ENCODE data around the gene WNT3. TPM values are rescaled to one million over a fixed set of nuclear protein-coding genes. Genes with fewer than 3 reads are reported as not detected.
A peak's percentile ranks its signal among the peaks of the same experiment; 100 is the strongest.

The WNT3 gene, protein sequence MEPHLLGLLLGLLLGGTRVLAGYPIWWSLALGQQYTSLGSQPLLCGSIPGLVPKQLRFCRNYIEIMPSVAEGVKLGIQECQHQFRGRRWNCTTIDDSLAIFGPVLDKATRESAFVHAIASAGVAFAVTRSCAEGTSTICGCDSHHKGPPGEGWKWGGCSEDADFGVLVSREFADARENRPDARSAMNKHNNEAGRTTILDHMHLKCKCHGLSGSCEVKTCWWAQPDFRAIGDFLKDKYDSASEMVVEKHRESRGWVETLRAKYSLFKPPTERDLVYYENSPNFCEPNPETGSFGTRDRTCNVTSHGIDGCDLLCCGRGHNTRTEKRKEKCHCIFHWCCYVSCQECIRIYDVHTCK
- total RNA-seq, result 0.88 and 1.1 TPM in 2 replicates

DNA sequence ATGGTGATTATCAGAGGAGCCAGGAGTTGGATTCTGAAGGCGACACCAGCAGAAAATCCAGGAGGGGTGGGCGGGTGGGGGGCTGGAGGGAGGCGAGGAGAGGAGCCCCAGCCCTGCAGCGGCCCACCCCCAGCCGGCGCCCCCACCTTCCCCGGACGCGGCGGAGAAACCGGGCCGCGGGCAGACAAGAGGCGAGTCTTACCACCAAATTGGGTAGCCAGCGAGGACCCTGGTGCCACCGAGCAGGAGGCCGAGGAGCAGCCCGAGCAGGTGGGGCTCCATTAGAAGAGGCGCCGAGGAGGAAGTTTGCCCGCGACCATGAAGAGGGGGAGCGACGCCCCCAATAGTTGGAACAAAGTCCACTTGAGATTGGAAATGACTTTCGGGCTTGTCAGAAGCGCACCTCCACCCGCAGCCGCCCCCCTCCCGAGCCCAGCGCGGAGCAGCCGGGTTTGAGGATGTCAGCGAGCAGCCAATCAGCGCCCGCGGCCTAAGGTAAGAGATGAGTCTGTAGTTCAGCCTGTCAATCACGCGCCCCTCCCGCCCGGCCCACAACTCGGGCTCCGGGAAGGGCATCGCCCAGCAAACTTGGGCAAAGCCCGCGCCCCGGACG is at the start of gene WNT3:
WNT3 (minus strand) TSS at position 377 of the 613 bp plus-strand sequence; CDS start at position 282, 95 bp downstream.
- Histone ChIP-seq H3K36me3 (ENCODE audit: insufficient read depth, low read length) (no peaks in the 10 kb centered on the region), H3K4me2 (ENCODE audit: insufficient read depth, low read length) (peak within 1 kb of the TSS; percentile 57), H2AFZ (ENCODE audit: low read length) (no peak within 1 kb of the TSS), H4K20me1 (ENCODE audit: insufficient read depth, low read length) (no peaks in the 10 kb centered on the region), H3K79me2 (ENCODE audit: insufficient read depth, low read length) (no peaks in the 10 kb centered on the region), H3K27me3 (ENCODE audit: insufficient read depth, low read length) (peaks cover 79% of the 10 kb centered on the region), H3K4me1 (ENCODE audit: insufficient read depth, low read length) (peaks cover 5% of the 10 kb centered on the region), H3K27ac (ENCODE audit: low read depth, low read length) (no peak within 1 kb of the TSS), H3K4me3 (ENCODE audit: insufficient read depth, low read length) (peak within 1 kb of the TSS; percentile 37), H3K9me3 (ENCODE audit: low read depth, low read length) (no peaks in the 10 kb centered on the region)
- TF ChIP-seq, protein P1, sequence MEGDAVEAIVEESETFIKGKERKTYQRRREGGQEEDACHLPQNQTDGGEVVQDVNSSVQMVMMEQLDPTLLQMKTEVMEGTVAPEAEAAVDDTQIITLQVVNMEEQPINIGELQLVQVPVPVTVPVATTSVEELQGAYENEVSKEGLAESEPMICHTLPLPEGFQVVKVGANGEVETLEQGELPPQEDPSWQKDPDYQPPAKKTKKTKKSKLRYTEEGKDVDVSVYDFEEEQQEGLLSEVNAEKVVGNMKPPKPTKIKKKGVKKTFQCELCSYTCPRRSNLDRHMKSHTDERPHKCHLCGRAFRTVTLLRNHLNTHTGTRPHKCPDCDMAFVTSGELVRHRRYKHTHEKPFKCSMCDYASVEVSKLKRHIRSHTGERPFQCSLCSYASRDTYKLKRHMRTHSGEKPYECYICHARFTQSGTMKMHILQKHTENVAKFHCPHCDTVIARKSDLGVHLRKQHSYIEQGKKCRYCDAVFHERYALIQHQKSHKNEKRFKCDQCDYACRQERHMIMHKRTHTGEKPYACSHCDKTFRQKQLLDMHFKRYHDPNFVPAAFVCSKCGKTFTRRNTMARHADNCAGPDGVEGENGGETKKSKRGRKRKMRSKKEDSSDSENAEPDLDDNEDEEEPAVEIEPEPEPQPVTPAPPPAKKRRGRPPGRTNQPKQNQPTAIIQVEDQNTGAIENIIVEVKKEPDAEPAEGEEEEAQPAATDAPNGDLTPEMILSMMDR (IDR thresholded peaks at IDR 0.05; ENCODE audit: extremely low read depth, low read depth, low read length), result no peak
- peak; percentile 91 for DNase-seq (ENCODE audit: insufficient read length, low spot score, missing footprints)

DNA sequence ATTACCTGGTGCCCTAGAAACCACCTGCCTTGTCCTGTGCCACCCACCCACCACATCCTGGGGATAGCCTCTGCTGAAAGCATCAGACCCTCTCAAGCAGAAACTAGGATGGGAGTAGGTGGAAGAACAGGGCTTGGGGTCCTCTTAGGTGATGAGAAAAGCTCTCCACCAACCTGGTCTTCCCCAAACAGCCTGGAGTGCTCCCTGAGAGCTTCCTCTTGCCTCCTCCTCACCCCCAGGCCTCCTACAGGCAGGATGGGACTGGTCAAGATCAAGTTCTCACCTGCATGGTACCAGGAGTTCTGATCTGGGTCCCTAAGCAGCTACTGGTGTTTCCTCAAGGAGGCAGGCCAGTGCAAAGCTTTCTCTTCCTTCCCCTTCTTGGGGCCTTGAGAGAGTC is 48.3 kb upstream of the WNT3 start:
- no peaks in the 10 kb centered on the region for H3K9me3 ChIP-seq (ENCODE audit: low read depth, low read length)
- no peaks in the 10 kb centered on the region for H3K4me1 ChIP-seq (ENCODE audit: insufficient read depth, low read length)
- no peaks in the 10 kb centered on the region for H4K20me1 ChIP-seq (ENCODE audit: insufficient read depth, low read length)
- peak; percentile 66 for DNase-seq (ENCODE audit: insufficient read length, low spot score, missing footprints)
- H3K27me3 ChIP-seq (ENCODE audit: insufficient read depth, low read length), result peaks cover 5% of the 10 kb centered on the region
- H3K79me2 ChIP-seq (ENCODE audit: insufficient read depth, low read length), result no peaks in the 10 kb centered on the region
- H3K36me3 ChIP-seq (ENCODE audit: insufficient read depth, low read length), result no peaks in the 10 kb centered on the region
- no peak overlapping the region for H3K4me2 ChIP-seq (ENCODE audit: insufficient read depth, low read length)
- no peak overlapping the region for H2AFZ ChIP-seq (ENCODE audit: low read length)
- TF ChIP-seq, protein P1 (IDR thresholded peaks at IDR 0.05; ENCODE audit: extremely low read depth, low read depth, low read length), result no peak
- no peak overlapping the region for H3K4me3 ChIP-seq (ENCODE audit: insufficient read depth, low read length)
- no peak overlapping the region for H3K27ac ChIP-seq (ENCODE audit: low read depth, low read length)

DNA sequence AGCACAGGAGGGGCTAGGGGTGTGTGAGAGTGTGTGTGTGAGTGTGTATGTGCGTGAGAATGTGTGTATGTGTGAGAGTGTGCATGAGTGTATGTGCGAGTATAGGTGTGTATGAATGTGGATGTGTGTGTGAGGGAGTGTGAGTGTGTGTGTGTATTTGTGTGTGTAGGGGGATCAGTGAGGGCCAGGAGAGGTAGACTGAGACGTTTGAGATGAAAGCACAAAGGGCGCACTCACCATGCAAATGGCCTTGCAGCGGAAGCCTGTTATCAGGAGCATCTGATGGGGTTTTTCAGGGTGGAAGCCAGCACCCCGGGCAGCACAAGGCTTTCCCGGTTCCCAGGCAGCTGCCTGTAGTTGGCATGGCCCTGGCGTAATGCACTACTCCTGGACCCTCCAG is 47.8 kb upstream of the WNT3 start:
- H3K4me3 ChIP-seq (ENCODE audit: insufficient read depth, low read length), result no peak overlapping the region
- H3K4me2 ChIP-seq (ENCODE audit: insufficient read depth, low read length), result no peak overlapping the region
- H3K36me3 ChIP-seq (ENCODE audit: insufficient read depth, low read length), result no peaks in the 10 kb centered on the region
- H3K9me3 ChIP-seq (ENCODE audit: low read depth, low read length), result no peaks in the 10 kb centered on the region
- no peaks in the 10 kb centered on the region for H3K79me2 ChIP-seq (ENCODE audit: insufficient read depth, low read length)
- no peaks in the 10 kb centered on the region for H4K20me1 ChIP-seq (ENCODE audit: insufficient read depth, low read length)
- no peak overlapping the region for H3K27ac ChIP-seq (ENCODE audit: low read depth, low read length)
- TF ChIP-seq, protein P1 (IDR thresholded peaks at IDR 0.05; ENCODE audit: extremely low read depth, low read depth, low read length), result no peak
- no peak overlapping the region for H2AFZ ChIP-seq (ENCODE audit: low read length)
- peak; percentile 41 for DNase-seq (ENCODE audit: insufficient read length, low spot score, missing footprints)
- peaks cover 8% of the 10 kb centered on the region for H3K27me3 ChIP-seq (ENCODE audit: insufficient read depth, low read length)
- no peaks in the 10 kb centered on the region for H3K4me1 ChIP-seq (ENCODE audit: insufficient read depth, low read length)

DNA sequence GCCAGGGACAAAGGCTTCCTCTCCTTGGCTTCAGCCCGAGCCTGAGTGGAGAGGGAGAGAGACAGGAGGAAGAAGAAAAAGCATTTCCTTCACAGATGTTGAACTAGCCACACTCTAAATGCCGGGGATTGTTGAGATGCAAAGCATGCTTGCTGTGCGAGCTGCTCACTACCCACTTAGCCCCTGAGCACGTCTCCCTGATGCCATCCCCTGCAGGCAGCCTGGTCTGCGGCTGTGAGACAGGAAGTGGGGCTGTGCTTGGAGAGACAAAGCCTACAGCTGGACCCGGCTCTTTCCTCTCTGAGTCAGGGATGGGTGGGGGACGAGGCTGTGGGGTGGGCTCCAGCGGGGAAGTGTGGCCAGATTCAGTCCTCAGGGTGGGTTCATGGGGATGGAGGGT is 46.6 kb upstream of the WNT3 start:
- TF ChIP-seq, protein P1 (IDR thresholded peaks at IDR 0.05; ENCODE audit: extremely low read depth, low read depth, low read length), result no peak
- Histone ChIP-seq H3K36me3 (ENCODE audit: insufficient read depth, low read length) (no peaks in the 10 kb centered on the region), H3K4me3 (ENCODE audit: insufficient read depth, low read length) (no peak overlapping the region), H3K27ac (ENCODE audit: low read depth, low read length) (no peak overlapping the region), H3K27me3 (ENCODE audit: insufficient read depth, low read length) (peaks cover 13% of the 10 kb centered on the region), H3K4me2 (ENCODE audit: insufficient read depth, low read length) (no peak overlapping the region), H4K20me1 (ENCODE audit: insufficient read depth, low read length) (no peaks in the 10 kb centered on the region), H3K79me2 (ENCODE audit: insufficient read depth, low read length) (no peaks in the 10 kb centered on the region), H3K4me1 (ENCODE audit: insufficient read depth, low read length) (no peaks in the 10 kb centered on the region), H3K9me3 (ENCODE audit: low read depth, low read length) (no peaks in the 10 kb centered on the region), H2AFZ (ENCODE audit: low read length) (no peak overlapping the region)
- peak; percentile 84 for DNase-seq (ENCODE audit: insufficient read length, low spot score, missing footprints)

Data from osteoblast (primary cell).